H1 (cell line): Measurements from ENCODE around the gene TMEM106A. TPM values are rescaled to one million over a fixed set of nuclear protein-coding genes. Genes with fewer than 3 reads are reported as not detected.

ENCODE experiments used
- ASH2L ChIP-seq: fragments of 200-600, 300-600 bp; sonication (generic); IDR thresholded peaks from one replicate; pipeline ENCODE4 v1.7.1; 2017; ENCODE audit warnings: low read length
- CBX8 ChIP-seq: fragments of 300-800, 300-1000 bp; sonication (generic); IDR thresholded peaks from 2 replicates; pipeline ENCODE4 v1.7.1; 2016; ENCODE audit warnings: low read depth, low read length, borderline replicate concordance
- CTCF ChIP-seq, 3 experiments: IDR thresholded peaks; 1 replicate in 2 of 3; 2 replicates in 1 of 3; pipeline versions ENCODE4 v1.5.1 to v1.6.1; 2011; ENCODE audit warnings: low read length in 3 of 3, mild to moderate bottlenecking in 3 of 3, inconsistent platforms in 2 of 3, low read depth in 1 of 3, moderate library complexity in 1 of 3; ENCODE audit not compliant: insufficient read depth in 1 of 3; ENCODE audit errors: control extremely low read depth in 1 of 3
- EP300 ChIP-seq, 2 experiments: IDR thresholded peaks; 1 replicate in 1 of 2; 2 replicates in 1 of 2; pipeline ENCODE4 v1.6.1; 2011 to 2012; ENCODE audit warnings: low read depth in 2 of 2, low read length in 2 of 2, mild to moderate bottlenecking in 2 of 2, borderline replicate concordance in 1 of 2, inconsistent platforms in 1 of 2, moderate library complexity in 1 of 2
- GABPA ChIP-seq: IDR thresholded peaks from 2 replicates; pipeline ENCODE4 v1.6.1; 2011; ENCODE audit warnings: mild to moderate bottlenecking, low read length, moderate library complexity, borderline replicate concordance; ENCODE audit not compliant: insufficient read depth
- JUND ChIP-seq: IDR thresholded peaks from 2 replicates; pipeline ENCODE4 v1.6.1; 2011; ENCODE audit warnings: mild to moderate bottlenecking, improper control_type of control experiment, low read length
- POLR2AphosphoS5 ChIP-seq: IDR thresholded peaks from 2 replicates; pipeline ENCODE4 v1.6.1; 2011; ENCODE audit warnings: low read depth, low read length
- SRF ChIP-seq: IDR thresholded peaks from 2 replicates; pipeline ENCODE4 v1.6.1; 2011; ENCODE audit warnings: mild to moderate bottlenecking, low read depth, low read length, moderate library complexity
- TCF12 ChIP-seq: IDR thresholded peaks from 2 replicates; pipeline ENCODE4 v1.6.1; 2011; ENCODE audit warnings: low read depth, mild to moderate bottlenecking, low read length
- polyA plus RNA-seq, 7 experiments: library from polyadenylated mRNA; depleted of rRNA in 3 of 7; stranded (reverse) in 5 of 7; unstranded in 2 of 7; fragments of >200 nt in 5 of 7; fragments of 200-250 nt in 2 of 7; gene quantifications; 1 replicate in 5 of 7; 2 replicates in 1 of 7; 4 replicates in 1 of 7; pipeline versions ENCODE4 v1.2.1 to v1.2.3, GENCODE V29; 2011 to 2013; ENCODE audit warnings: missing spikeins in 2 of 7, mixed read lengths in 2 of 7
- total RNA-seq: library from RNA; stranded (reverse); fragmentation: NEBNext Ultra II Directional; extraction: Animal tissue kit (Norgen Biotek cat#: 25700); gene quantifications from 2 replicates; pipeline ENCODE4 v1.2.1, GENCODE V29; 2021

Gene TMEM106A
- total and polyA plus RNA-seq, 2 of the 8 experiments (the other 6 are each of a cell fraction or from before 2014, with no cell fraction given): 3.2 to 5.4 TPM

GRCh38 chr17:43216762-43217613 is 5.3 kb downstream of the TMEM106A start (continued):
- TF ChIP-seq SRF (no peak), POLR2AphosphoS5 (no peak), CBX8 (no peak), EP300 (IDR thresholded peaks at IDR 0.05; ENCODE audit: borderline replicate concordance in 1 of 2, low read depth in 2 of 2, low read length in 2 of 2) (no peak), JUND (no peak), GABPA (no peak), CTCF (IDR thresholded peaks at IDR 0.05; ENCODE audit: control extremely low read depth in 1 of 3, insufficient read depth in 1 of 3, low read depth in 1 of 3, low read length in 3 of 3) (no peak), ASH2L (no peak), TCF12 (no peak)
- TF ChIP-seq, all 59 proteins: peak for 0
